ENCODE measurements around the gene TMEM140.
"Not testable (repeated sequence)": the region's sequence is repeated elsewhere in the genome, so short reads cannot be mapped to it uniquely, and the experiment has no call there.

Gene TMEM140

GRCh38 chr7:135195968-135196629, 48.2 kb downstream of the TMEM140 start:
- DNase-seq: no peak

GRCh38 chr7:135197343-135197742, 49.5 kb downstream of the TMEM140 start:
- no peak for DNase-seq

- DNase-seq: no peak
These were observed 50.2 kb downstream of the TMEM140 start for GRCh38 chr7:135197906-135198655.

- DNase-seq: no peak
These were observed 51.6 kb downstream of the TMEM140 start for GRCh38 chr7:135199439-135199838.

GRCh38 chr7:135200821-135201331, 53.0 kb downstream of the TMEM140 start:
- DNase-seq: no peak

GRCh38 chr7:135201350-135201749, 53.5 kb downstream of the TMEM140 start:
- no peak for DNase-seq

- no peak for DNase-seq
These were observed 56.5 kb downstream of the TMEM140 start for GRCh38 chr7:135204341-135204749.

GRCh38 chr7:135204876-135205275, 57.0 kb downstream of the TMEM140 start:
- no peak for DNase-seq

- DNase-seq: no peak
These were observed 58.0 kb downstream of the TMEM140 start for GRCh38 chr7:135205850-135206249.

GRCh38 chr7:135206941-135207391, 59.1 kb downstream of the TMEM140 start:
- DNase-seq: no peak

GRCh38 chr7:135207406-135208101, 59.7 kb downstream of the TMEM140 start:
- DNase-seq: no peak

- no peak for DNase-seq
These were observed 60.4 kb downstream of the TMEM140 start for GRCh38 chr7:135208102-135208793.

GRCh38 chr7:135209225-135209834, 61.5 kb downstream of the TMEM140 start:
- no peak for DNase-seq

- no peak for DNase-seq
These were observed 63.0 kb downstream of the TMEM140 start for GRCh38 chr7:135210888-135211178.

GRCh38 chr7:135211179-135211945, 63.5 kb downstream of the TMEM140 start, which contains the start of gene WDR91:
Gene WDR91 (minus strand): TSS chr7:135211526. CDS start chr7:135211502, 24 bp downstream.
- DNase-seq: peak; percentile 95

- not testable (repeated sequence) for DNase-seq
These were observed 64.2 kb downstream of the TMEM140 start for GRCh38 chr7:135211946-135212685.

GRCh38 chr7:135213831-135214230, 66.0 kb downstream of the TMEM140 start:
- no peak for DNase-seq

- no peak for DNase-seq
These were observed 67.3 kb downstream of the TMEM140 start for GRCh38 chr7:135215180-135215579.

- no peak for DNase-seq
These were observed 67.8 kb downstream of the TMEM140 start for GRCh38 chr7:135215698-135216097.
